ENCODE data around the gene ITPR2.
A peak's percentile ranks its signal among the peaks of the same experiment; 100 is the strongest.
"Not testable (repeated sequence)": the region's sequence is repeated elsewhere in the genome, so short reads cannot be mapped to it uniquely, and the experiment has no call there.

The ITPR2 gene

DNA sequence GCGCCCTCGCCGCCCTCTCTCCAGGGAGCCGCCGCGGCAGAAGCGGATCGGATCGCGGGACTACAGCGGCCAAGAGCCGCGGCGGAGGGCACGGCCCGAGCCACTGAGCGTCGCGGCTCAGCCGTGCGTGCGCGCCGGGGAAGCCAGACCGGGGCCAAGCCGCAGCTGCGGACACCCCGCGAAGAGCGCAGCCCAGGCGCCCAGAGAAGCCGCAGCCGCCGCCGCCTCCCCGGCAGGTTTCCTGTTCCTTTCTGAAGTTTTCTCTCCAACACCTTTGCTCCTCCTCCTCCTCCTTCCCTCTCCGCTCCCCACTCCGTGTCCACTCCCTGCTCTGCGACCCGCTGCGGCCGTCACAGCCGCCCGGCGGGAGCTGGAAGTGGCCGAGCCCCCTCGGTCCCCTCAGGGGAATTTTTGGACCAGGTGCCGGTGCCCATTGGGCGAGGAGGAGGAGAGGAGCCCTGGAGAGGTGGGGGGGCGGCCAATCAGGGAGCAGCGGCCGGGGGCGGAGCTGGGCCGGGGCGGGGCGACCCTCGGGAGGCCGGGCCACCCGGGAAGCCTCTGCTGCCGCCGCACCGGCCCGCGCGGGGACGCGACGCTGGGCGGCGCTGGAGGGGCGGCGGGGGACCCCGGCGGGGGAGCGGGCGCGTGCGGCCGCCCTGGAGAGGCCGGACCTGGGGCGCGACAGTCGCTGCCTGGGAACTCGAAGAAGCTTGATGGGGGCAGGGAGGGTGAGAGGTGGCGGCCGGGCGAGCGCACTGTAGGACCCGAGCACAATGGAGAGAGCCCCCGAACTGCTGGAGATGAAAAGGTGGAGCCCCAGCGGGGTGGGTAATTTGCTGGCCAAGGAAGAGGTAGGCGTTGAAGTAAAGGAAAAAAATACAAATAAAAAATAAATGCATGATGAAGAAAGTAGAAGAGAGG lies at the start of gene ITPR2:
ITPR2 (minus strand) TSS at position 373 of the 921 bp plus-strand sequence. CDS start 413 bp downstream, outside the sequence.
- peak; percentile 66 to 87 (median 81) for DNase-seq (ENCODE audit: low read depth in 2 of 3, low spot score in 2 of 3)

DNA sequence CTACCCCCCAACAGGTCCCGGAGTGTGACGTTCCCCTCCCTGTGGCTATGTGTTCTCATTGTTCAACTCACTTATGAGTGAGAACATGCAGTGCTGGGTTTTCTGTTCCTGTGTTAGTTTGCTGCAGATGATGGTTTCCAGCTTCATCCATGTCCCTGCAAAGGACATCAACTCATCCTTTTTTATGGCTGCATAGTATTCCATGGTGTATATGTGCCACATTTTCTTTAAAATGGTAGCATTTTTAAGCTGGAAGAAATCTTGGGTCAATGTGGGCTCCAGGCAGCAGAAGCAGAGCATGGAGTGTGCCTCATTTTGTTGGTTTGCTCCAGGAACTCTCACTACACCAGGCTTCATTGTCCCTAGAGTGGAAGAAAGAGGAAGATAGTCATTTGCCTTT lies 47.6 kb upstream of the ITPR2 start:
- DNase-seq (ENCODE audit: low read depth in 2 of 3, low spot score in 2 of 3): no peak

GRCh38 chr12:26878661-26879119 lies 45.7 kb upstream of the ITPR2 start:
- DNase-seq (ENCODE audit: low read depth in 2 of 3, low spot score in 2 of 3): no peak

DNA sequence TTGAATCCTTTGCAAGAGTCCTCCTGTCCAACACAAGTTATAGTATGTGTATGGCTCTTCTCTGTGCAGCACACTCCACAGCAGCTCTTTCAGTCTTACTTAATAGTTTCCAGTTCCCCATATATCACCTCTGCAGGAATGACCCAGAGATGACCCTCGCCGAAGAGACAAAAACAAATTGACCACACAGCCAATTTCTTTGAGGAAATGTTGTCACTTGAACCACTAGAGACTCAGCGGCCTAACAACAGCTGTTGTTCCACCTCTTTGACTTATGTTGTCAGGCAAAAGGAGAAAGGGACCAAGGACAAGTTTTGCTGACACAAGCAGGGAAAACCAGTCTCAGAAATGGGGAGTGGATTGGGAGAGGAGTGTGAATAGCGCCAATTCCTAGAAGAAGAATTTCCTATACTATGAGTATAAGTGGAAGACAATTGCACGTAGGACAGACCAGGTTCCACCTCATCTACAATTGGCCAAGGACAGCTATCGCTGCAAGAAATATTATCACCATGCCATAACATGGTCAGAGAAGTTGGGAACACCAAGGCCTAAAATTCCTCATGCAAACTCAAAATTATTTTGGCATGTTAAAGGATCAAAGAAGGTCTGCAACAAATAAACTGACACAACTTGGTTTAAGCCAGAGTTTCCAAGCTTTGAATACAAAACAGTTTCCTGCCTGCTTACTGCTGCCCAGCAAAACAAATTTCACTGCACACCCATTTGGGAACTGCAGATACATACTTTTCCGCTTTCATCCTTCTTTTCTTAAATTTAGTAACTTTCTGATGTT lies 41.7 kb upstream of the ITPR2 start:
- DNase-seq (ENCODE audit: low read depth in 2 of 3, low spot score in 2 of 3): no peak

DNA sequence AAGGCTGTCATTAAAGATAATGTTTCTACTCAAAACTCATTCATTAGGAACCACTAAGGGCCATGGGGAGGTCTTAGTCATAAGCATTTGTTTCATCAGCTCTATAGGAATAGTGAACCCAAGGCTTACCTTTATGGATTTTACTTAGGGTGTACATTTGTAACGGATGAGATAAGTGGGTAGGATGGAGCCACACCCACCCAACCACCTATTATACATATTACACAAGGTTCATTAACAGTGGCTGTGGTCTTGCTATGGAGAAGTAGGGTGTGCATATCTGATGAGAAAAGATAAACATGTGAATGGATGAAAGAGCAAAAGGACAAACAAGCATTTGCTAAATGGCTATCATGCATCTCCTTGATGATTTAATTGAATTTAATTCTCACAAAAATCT lies 39.6 kb upstream of the ITPR2 start:
- no peak for DNase-seq (ENCODE audit: low read depth in 2 of 3, low spot score in 2 of 3)

- no peak for DNase-seq (ENCODE audit: low read depth in 2 of 3, low spot score in 2 of 3)
Measured at GRCh38 chr12:26871985-26872384, 39.0 kb upstream of the ITPR2 start.

- DNase-seq (ENCODE audit: low read depth in 2 of 3, low spot score in 2 of 3): no peak
Measured at GRCh38 chr12:26870491-26871419, 37.8 kb upstream of the ITPR2 start.

DNA sequence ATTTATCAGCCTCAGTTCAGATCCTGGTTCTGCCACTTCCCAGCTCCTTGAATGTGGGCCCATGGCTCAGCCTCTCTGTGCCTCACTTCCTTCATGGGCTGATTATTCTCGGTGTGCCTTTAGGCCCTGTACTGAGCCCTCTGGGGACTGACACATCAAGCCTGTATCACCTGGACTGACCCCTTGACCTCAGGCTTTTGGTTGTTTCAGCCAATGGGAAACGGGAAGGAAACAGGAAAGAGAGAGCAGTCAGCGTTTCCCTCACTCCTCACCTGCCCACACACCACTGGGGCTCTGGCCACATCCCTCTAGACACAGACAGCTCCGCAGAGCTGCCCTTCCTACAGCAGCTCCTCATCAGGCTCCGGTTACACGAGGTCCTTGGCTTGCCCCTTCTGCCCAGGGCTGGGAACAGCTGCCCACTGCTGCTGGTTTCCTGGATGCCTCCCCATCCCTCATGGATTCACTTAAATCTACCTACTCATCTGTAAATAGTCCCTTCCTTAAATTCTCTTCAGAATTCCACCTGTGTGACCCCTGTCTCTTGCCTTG lies 37.0 kb upstream of the ITPR2 start:
- no peak for DNase-seq (ENCODE audit: low read depth in 2 of 3, low spot score in 2 of 3)

DNA sequence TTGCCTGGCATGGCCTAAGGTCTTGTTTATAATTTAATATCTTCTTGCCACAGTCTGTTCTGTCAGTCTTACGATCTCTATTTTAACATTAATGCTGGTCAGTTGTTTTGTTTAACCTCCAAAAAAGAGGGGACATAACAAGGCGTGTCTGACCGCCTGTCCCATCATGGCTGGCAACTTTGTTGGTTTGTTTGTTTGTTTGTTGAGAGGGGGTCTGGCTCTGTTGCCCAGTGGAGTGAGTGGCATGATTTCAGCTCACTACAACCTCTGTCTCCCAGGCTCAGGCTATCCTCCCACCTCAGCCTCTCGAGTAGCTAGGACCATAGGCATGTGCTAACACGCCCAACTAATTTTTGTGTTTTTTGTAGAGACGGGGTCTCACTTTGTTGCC lies 36.1 kb upstream of the ITPR2 start:
- no peak for DNase-seq (ENCODE audit: low read depth in 2 of 3, low spot score in 2 of 3)

DNA sequence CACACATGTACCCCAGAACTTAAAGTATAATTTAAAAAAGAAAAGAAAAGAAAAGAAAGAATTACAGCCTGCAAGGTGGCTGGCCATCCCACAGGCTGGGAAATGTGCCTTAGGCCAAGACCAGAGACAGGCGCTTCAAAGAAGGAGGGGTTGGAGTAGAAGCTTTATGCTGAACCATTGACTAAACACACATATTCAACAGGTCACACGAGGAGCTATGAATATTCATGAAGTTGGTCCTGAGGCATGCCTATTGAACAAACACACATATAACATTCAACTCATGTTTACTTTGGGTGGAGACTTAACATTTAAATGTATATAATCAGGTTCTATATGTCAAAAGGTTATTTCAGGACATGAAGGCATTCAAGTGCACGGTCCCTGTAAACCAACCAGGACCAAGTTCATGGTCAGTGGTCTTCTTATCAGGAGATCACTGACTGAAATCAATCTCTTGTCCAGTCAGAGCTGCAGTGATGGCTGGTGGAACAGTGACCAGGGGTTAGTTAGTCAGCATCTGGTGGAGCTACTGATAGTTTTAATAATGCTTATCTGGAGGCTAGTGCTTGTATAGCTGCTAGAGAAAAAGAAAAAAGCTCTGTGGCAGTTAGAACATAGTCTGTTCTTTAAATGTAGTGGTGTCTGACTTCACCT lies 35.6 kb upstream of the ITPR2 start:
- no peak for DNase-seq (ENCODE audit: low read depth in 2 of 3, low spot score in 2 of 3)

- DNase-seq (ENCODE audit: low read depth in 2 of 3, low spot score in 2 of 3): no peak
Measured at GRCh38 chr12:26867080-26867479, 34.1 kb upstream of the ITPR2 start.

DNA sequence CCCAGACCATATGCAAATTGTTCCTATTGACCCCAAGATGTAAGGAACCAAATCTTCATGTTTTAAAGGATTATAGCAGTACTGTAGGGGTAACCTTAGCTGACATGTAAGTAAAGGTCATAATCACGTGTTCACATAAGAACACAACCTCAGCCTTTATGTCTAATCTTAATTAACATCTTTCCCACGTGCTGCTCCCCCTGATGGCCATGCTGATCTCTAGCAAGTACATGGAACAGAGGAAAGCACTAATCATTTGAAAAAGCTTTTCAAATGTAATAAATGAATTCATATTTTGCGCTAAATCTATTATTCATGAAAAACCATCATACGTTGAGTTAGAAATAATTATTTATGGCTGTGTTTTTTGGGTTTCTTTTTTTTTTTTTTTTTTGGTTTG lies 30.5 kb upstream of the ITPR2 start:
- no peak for DNase-seq (ENCODE audit: low read depth in 2 of 3, low spot score in 2 of 3)

DNA sequence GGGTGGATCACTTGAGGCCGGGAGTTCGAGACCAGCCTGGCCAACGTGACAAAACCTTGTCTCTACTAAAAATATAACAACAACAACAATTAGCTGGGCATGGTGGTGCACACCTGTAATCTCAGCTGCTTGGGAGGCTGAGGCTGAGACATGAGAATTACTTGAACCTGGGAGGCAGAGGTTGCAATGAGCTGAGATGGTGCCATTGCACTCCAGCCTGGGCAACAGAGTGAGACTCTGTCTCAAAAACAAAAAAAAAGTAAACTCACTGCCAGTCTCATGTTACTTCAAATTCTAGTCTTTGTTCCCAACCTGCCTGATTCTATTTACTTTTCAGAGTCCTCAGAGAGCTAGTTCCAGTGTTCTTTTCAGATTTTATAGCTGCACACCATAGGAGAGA lies 29.8 kb upstream of the ITPR2 start:
- DNase-seq (ENCODE audit: low read depth in 2 of 3, low spot score in 2 of 3): not testable (repeated sequence)

DNA sequence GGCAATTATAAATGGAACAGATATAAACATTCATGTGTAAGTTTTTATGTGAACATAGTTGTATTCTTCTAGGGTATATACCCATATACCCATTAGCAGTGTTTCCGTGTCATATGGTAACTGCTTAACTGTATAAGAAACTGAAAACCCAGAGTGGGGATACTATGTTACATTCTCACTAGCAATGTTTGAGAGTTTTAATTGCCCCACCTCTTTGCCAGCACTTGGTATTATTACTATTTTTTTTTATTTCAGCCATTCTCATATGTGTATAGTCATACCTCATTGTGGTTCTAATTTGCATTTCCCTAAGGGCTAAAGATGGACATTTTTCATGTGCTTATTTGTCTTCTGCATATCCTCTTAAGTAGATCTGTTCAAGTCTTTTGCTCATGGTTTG lies 28.7 kb upstream of the ITPR2 start:
- no peak for DNase-seq (ENCODE audit: low read depth in 2 of 3, low spot score in 2 of 3)

DNA sequence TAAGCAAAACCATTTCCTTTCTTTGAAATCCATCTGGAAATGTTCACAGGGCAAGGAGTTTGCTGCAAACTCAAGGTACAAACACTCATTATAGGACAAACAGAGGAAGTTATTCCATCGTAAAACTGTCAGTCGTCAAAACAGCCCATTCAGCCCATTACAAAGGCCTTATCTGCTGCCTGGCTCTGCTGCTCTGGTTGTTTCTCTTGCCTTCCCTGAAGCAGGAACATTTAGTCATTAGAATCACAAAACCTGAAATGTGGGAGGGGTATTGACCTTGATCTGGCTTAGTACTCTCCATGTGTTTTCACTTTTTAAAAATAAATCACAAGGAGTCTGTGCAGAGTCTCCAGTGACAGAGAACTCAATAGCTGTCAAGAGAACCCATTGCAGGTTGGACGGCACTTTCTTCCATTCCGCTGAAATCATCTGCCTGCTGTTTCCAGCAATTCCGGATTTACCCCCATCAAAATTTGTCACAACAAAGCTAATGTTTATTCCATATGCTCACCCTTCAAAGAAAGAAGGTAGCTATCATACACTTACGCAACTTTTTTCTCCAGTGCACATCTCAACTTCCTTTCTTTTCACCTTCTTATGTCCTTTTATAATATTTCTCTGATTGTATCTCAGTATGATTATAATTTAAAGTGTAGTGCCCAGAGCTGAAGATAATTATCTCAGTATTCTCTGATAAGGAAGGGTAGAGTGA lies 24.6 kb upstream of the ITPR2 start:
- no peak for DNase-seq (ENCODE audit: low read depth in 2 of 3, low spot score in 2 of 3)

- DNase-seq (ENCODE audit: low read depth in 2 of 3, low spot score in 2 of 3): no peak
Measured at GRCh38 chr12:26855337-26855736, 22.3 kb upstream of the ITPR2 start.

- no peak for DNase-seq (ENCODE audit: low read depth in 2 of 3, low spot score in 2 of 3)
Measured at GRCh38 chr12:26854031-26854390, 21.0 kb upstream of the ITPR2 start.

- DNase-seq (ENCODE audit: low read depth in 2 of 3, low spot score in 2 of 3): no peak
Measured at GRCh38 chr12:26853303-26854030, 20.5 kb upstream of the ITPR2 start.
